Measurements from ENCODE around the gene ZNF280B.
"Not testable (repeated sequence)": the region's sequence is repeated elsewhere in the genome, so short reads cannot be mapped to it uniquely, and the experiment has no call there.

ZNF280B gene

DNA sequence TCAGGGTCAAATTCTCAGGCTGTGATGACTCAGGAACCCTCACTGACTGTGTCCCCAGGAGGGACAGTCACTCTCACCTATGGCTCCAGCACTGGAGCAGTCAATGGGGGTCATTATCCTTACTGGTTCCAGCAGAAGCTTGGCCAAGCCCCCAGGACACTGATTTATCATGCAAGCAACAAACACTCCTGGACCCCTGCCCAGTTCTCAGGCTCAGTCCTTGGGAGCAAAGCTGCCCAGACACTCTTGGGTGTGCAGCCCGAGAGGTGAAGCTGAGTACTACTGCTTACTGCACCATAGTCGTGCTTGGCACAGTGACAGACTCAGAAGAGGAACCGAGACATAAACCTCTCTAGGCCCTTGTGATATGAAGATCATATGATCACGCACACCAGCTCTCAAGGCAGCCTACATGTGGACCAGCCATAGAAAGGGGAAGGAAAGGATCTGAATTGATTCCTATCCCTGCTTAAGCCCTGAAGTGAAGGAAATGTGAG is 58.2 kb downstream of the ZNF280B start:
- H2BK120ac ChIP-seq (ENCODE audit: insufficient read depth, low read length, poor library complexity) = no peak overlapping the region

DNA sequence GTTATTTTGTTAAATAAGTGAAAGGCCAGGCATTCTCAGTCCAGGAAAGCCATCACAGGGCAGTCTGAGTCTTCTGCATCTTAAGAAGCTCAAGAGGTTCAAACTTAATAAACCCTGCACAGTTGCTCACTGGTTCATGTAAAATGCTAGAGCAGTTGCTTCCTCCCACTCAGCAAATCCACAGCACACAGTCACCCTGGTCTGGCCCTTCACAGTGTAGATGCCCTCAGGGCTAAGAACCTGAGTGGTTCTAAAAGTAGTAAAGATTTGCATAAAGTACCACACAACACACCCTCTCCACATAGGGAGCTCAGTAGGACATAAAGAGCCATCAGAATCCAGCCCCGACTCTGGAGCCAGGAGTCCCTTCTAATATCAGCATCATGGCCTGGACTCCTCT is 58.7 kb downstream of the ZNF280B start:
- H3K23ac ChIP-seq (ENCODE audit: low read length) = no peak overlapping the region
- no peak overlapping the region for H3K18ac ChIP-seq (ENCODE audit: low read length)

More for the DNA sequence above, 58.2 kb downstream of the ZNF280B start:
- WGBS (ENCODE audit: extremely low coverage, insufficient coverage, insufficient read length) = no CpG with 5 or more reads among the region's 4 CpGs
- H3K4me3 ChIP-seq (ENCODE audit: low read depth, low read length) = no peak overlapping the region
- peaks cover 3% of the 10 kb centered on the region for H3K27me3 ChIP-seq (ENCODE audit: insufficient read depth, low read length)
- H3K14ac ChIP-seq (ENCODE audit: low read length) = no peak overlapping the region
- peaks cover 10% of the 10 kb centered on the region for H3K9me3 ChIP-seq (ENCODE audit: insufficient read depth, low read depth, low read length)
- H2AFZ ChIP-seq (ENCODE audit: insufficient read depth, low read length, poor library complexity) = no peak overlapping the region
- no peak overlapping the region for H2BK5ac ChIP-seq (ENCODE audit: low read depth, low read length, poor library complexity)
- H3K23ac ChIP-seq (ENCODE audit: low read length) = no peak overlapping the region
- peak overlapping the region; percentile 19 for H4K8ac ChIP-seq (ENCODE audit: low read depth, low read length)
- no peak overlapping the region for H3K4me2 ChIP-seq (ENCODE audit: low read length)
- H3K4me1 ChIP-seq (ENCODE audit: control insufficient read depth in 1 of 2, insufficient read depth in 2 of 2, low read length in 2 of 2) = no peaks in the 10 kb centered on the region
- H3K79me1 ChIP-seq (ENCODE audit: low read length) = no peaks in the 10 kb centered on the region
- no peak overlapping the region for H3K18ac ChIP-seq (ENCODE audit: low read length)
- H3K79me2 ChIP-seq (ENCODE audit: control insufficient read depth, insufficient read depth, low read length, poor library complexity) = no peaks in the 10 kb centered on the region
- peak overlapping the region; percentile 35 for H3K9ac ChIP-seq (ENCODE audit: low read length)
- H2BK12ac ChIP-seq (ENCODE audit: low read length) = no peak overlapping the region
- H4K91ac ChIP-seq (ENCODE audit: low read depth, low read length) = no peak overlapping the region
- DNase-seq = peak in 1 of 2 donors; percentile 14
- no peak overlapping the region for H4K12ac ChIP-seq (ENCODE audit: low read depth, low read length)
- no peak overlapping the region for H3K4ac ChIP-seq (ENCODE audit: low read depth, low read length)
- H3K27ac ChIP-seq (ENCODE audit: low read depth, low read length) = no peak overlapping the region
- no peaks in the 10 kb centered on the region for H3K36me3 ChIP-seq (ENCODE audit: control insufficient read depth in 1 of 2, insufficient read depth in 2 of 2, low read length in 2 of 2)
- no peak overlapping the region for H2AK5ac ChIP-seq (ENCODE audit: low read length)

DNA sequence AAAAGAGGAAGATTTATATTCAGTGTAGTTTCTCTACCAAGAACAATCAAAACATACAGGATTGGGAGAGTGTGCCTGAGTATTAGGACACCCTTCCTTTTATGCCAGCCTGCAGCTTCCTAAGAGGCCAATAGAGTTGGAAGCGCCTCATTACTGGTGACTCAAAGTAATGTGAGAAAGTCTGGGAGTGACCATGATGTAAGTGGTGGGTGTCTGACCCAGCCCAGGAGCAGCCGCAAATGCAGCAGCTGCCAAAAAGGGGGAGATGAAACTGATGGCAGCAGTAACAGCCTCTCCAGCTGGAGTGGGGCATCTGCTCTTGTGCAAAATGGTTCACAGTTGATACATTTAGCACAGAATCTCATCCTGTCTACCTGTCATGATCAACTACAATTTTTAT is 62.0 kb downstream of the ZNF280B start:
- Histone ChIP-seq H3K4me1 (ENCODE audit: control insufficient read depth in 1 of 2, insufficient read depth in 2 of 2, low read length in 2 of 2) (no peaks in the 10 kb centered on the region), H4K12ac (ENCODE audit: low read depth, low read length) (no peak overlapping the region), H2BK5ac (ENCODE audit: low read depth, low read length, poor library complexity) (no peak overlapping the region), H2AFZ (ENCODE audit: insufficient read depth, low read length, poor library complexity) (no peak overlapping the region), H3K18ac (ENCODE audit: low read length) (no peak overlapping the region), H3K79me2 (ENCODE audit: control insufficient read depth, insufficient read depth, low read length, poor library complexity) (no peaks in the 10 kb centered on the region), H3K23ac (ENCODE audit: low read length) (no peak overlapping the region), H4K91ac (ENCODE audit: low read depth, low read length) (no peak overlapping the region), H3K36me3 (ENCODE audit: control insufficient read depth in 1 of 2, insufficient read depth in 2 of 2, low read length in 2 of 2) (no peaks in the 10 kb centered on the region), H3K4ac (ENCODE audit: low read depth, low read length) (no peak overlapping the region), H3K9me3 (ENCODE audit: insufficient read depth, low read depth, low read length) (peaks cover 2% of the 10 kb centered on the region), H4K8ac (ENCODE audit: low read depth, low read length) (no peak overlapping the region), H2AK5ac (ENCODE audit: low read length) (no peak overlapping the region), H3K14ac (ENCODE audit: low read length) (no peak overlapping the region), H3K4me2 (ENCODE audit: low read length) (no peak overlapping the region), H3K27me3 (ENCODE audit: insufficient read depth, low read length) (peaks cover 3% of the 10 kb centered on the region), H2BK120ac (ENCODE audit: insufficient read depth, low read length, poor library complexity) (no peak overlapping the region), H3K27ac (ENCODE audit: low read depth, low read length) (no peak overlapping the region), H2BK12ac (ENCODE audit: low read length) (no peak overlapping the region), H3K9ac (ENCODE audit: low read length) (no peak overlapping the region), H3K79me1 (ENCODE audit: low read length) (no peaks in the 10 kb centered on the region), H3K4me3 (ENCODE audit: low read depth, low read length) (no peak overlapping the region)
- no CpG with 5 or more reads among the region's 2 CpGs for WGBS (ENCODE audit: extremely low coverage, insufficient coverage, insufficient read length)
- DNase-seq = no peak

More for the DNA sequence above, 58.7 kb downstream of the ZNF280B start:
- Histone ChIP-seq H3K4me2 (ENCODE audit: low read length) (no peak overlapping the region), H3K4me3 (ENCODE audit: low read depth, low read length) (no peak overlapping the region), H4K8ac (ENCODE audit: low read depth, low read length) (no peak overlapping the region), H3K27ac (ENCODE audit: low read depth, low read length) (no peak overlapping the region), H2BK120ac (ENCODE audit: insufficient read depth, low read length, poor library complexity) (no peak overlapping the region), H4K12ac (ENCODE audit: low read depth, low read length) (no peak overlapping the region), H3K14ac (ENCODE audit: low read length) (no peak overlapping the region), H4K91ac (ENCODE audit: low read depth, low read length) (no peak overlapping the region), H3K4me1 (ENCODE audit: control insufficient read depth in 1 of 2, insufficient read depth in 2 of 2, low read length in 2 of 2) (no peaks in the 10 kb centered on the region), H3K9ac (ENCODE audit: low read length) (no peak overlapping the region), H2BK5ac (ENCODE audit: low read depth, low read length, poor library complexity) (no peak overlapping the region), H2AK5ac (ENCODE audit: low read length) (no peak overlapping the region), H3K9me3 (ENCODE audit: insufficient read depth, low read depth, low read length) (peaks cover 10% of the 10 kb centered on the region), H2AFZ (ENCODE audit: insufficient read depth, low read length, poor library complexity) (no peak overlapping the region), H2BK12ac (ENCODE audit: low read length) (no peak overlapping the region), H3K79me2 (ENCODE audit: control insufficient read depth, insufficient read depth, low read length, poor library complexity) (no peaks in the 10 kb centered on the region), H3K79me1 (ENCODE audit: low read length) (no peaks in the 10 kb centered on the region), H3K36me3 (ENCODE audit: control insufficient read depth in 1 of 2, insufficient read depth in 2 of 2, low read length in 2 of 2) (no peaks in the 10 kb centered on the region), H3K27me3 (ENCODE audit: insufficient read depth, low read length) (peaks cover 3% of the 10 kb centered on the region), H3K4ac (ENCODE audit: low read depth, low read length) (no peak overlapping the region)
- no peak for DNase-seq
- WGBS (ENCODE audit: extremely low coverage, insufficient coverage, insufficient read length) = no CpG with 5 or more reads among the region's 1 CpG

DNA sequence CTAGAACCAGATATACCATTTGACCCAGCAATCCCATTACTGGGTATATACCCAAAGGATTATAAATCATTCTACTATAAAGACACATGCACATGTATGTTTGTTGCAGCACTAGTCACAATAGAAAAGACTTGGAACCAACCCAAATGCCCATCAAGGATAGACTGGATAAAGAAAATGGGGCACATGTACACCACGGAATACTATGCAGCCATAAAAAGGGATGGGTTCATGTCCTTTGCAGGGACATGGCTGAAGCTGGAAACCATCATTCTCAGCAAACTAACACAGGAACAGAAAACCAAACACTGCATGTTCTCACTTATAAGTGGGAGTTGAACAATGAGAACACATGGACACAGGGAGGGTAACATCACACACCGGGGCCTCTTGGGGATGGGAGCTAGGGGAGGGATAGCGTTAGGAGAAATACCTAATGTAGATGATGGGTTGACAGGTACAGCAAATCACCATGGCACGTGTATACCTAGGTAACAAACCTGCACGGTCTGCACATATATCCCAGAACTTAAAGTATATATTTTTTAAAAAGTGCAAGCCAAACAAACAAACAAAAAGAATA is 64.4 kb downstream of the ZNF280B start:
- H3K9me3 ChIP-seq (ENCODE audit: insufficient read depth, low read depth, low read length); H3K27me3 ChIP-seq (ENCODE audit: insufficient read depth, low read length); H4K8ac ChIP-seq (ENCODE audit: low read depth, low read length); H3K23ac ChIP-seq (ENCODE audit: low read length); H3K14ac ChIP-seq (ENCODE audit: low read length); DNase-seq; H3K4me3 ChIP-seq (ENCODE audit: low read depth, low read length); H2AFZ ChIP-seq (ENCODE audit: insufficient read depth, low read length, poor library complexity); H3K79me2 ChIP-seq (ENCODE audit: control insufficient read depth, insufficient read depth, low read length, poor library complexity); H4K12ac ChIP-seq (ENCODE audit: low read depth, low read length); H4K91ac ChIP-seq (ENCODE audit: low read depth, low read length); H3K4ac ChIP-seq (ENCODE audit: low read depth, low read length); H2AK5ac ChIP-seq (ENCODE audit: low read length); H2BK5ac ChIP-seq (ENCODE audit: low read depth, low read length, poor library complexity); H3K18ac ChIP-seq (ENCODE audit: low read length); H3K9ac ChIP-seq (ENCODE audit: low read length); H3K36me3 ChIP-seq (ENCODE audit: control insufficient read depth in 1 of 2, insufficient read depth in 2 of 2, low read length in 2 of 2); H2BK120ac ChIP-seq (ENCODE audit: insufficient read depth, low read length, poor library complexity); H3K79me1 ChIP-seq (ENCODE audit: low read length); H3K27ac ChIP-seq (ENCODE audit: low read depth, low read length); H3K4me1 ChIP-seq (ENCODE audit: control insufficient read depth in 1 of 2, insufficient read depth in 2 of 2, low read length in 2 of 2); H2BK12ac ChIP-seq (ENCODE audit: low read length); H3K4me2 ChIP-seq (ENCODE audit: low read length): not testable (repeated sequence)
- no CpG with 5 or more reads among the region's 5 CpGs for WGBS (ENCODE audit: extremely low coverage, insufficient coverage, insufficient read length)
